KMS-11 (cell line): ENCODE data around the gene RHOBTB3.

Experiments
- H2AFZ ChIP-seq: fragments of 200-600 bp; sonication (generic); 2 replicates; pipeline ENCODE4 v1.6.1; 2016; ENCODE audit warnings: antibody characterized with exemption, mixed run types, low read depth
- H3K27ac ChIP-seq: fragments of 200-600 bp; sonication (generic); 2 replicates; pipeline ENCODE4 v1.6.1; 2016; ENCODE audit warnings: mild to moderate bottlenecking, mixed run types
- H3K27me3 ChIP-seq: fragments of 200-600 bp; sonication (generic); 2 replicates; pipeline ENCODE4 v1.6.1; 2017; ENCODE audit warnings: mild to moderate bottlenecking, low read depth, mixed run types, moderate library complexity; ENCODE audit not compliant: insufficient read depth
- H3K36me3 ChIP-seq: fragments of 200-600 bp; sonication (generic); 2 replicates; pipeline ENCODE4 v1.6.1; 2017; ENCODE audit warnings: mild to moderate bottlenecking, mixed run types; ENCODE audit not compliant: insufficient read depth
- H3K4me1 ChIP-seq: fragments of 200-600 bp; sonication (generic); 2 replicates; pipeline ENCODE4 v1.6.1; 2016; ENCODE audit warnings: mild to moderate bottlenecking, low read depth, mixed run types; ENCODE audit not compliant: poor library complexity, severe bottlenecking
- H3K4me2 ChIP-seq: fragments of 200-600 bp; sonication (generic); 2 replicates; pipeline ENCODE4 v1.7.0; 2016; ENCODE audit warnings: mild to moderate bottlenecking, mixed run types
- H3K4me3 ChIP-seq: fragments of 200-600 bp; sonication (generic); IDR thresholded peaks from 2 replicates; pipeline ENCODE4 v1.6.1; 2017; ENCODE audit warnings: low read depth, low read length, mixed read lengths; ENCODE audit not compliant: insufficient read depth
- H3K79me2 ChIP-seq: fragments of 200-600 bp; sonication (generic); 2 replicates; pipeline ENCODE4 v1.6.1; 2016; ENCODE audit warnings: low read depth, mixed run types; ENCODE audit not compliant: insufficient read depth
- H3K9ac ChIP-seq: fragments of 200-600 bp; sonication (generic); 2 replicates; pipeline ENCODE4 v1.6.1; 2016; ENCODE audit warnings: mild to moderate bottlenecking, mixed run types
- H4K20me1 ChIP-seq: fragments of 200-600 bp; sonication (generic); 2 replicates; pipeline ENCODE4 v1.6.1; 2016; ENCODE audit warnings: mild to moderate bottlenecking, mixed run types; ENCODE audit not compliant: insufficient read depth
- CTCF ChIP-seq: fragments of 200-600 bp; sonication (generic); conservative IDR thresholded peaks from 2 replicates; pipeline ENCODE4 v1.6.1; 2017; ENCODE audit warnings: low read depth, mild to moderate bottlenecking, antibody characterized with exemption, low read length, moderate library complexity, mixed read lengths

The RHOBTB3 gene

GRCh38 chr5:95798545-95798944, 67.4 kb downstream of the RHOBTB3 start:
- no peaks in the 10 kb centered on the region for H4K20me1 ChIP-seq
- no peak overlapping the region for H3K27ac ChIP-seq
- TF ChIP-seq CTCF = no peak
- H3K9ac ChIP-seq = no peak overlapping the region
- no peaks in the 10 kb centered on the region for H3K79me2 ChIP-seq
- no peak overlapping the region for H3K4me2 ChIP-seq
- no peak overlapping the region for H3K4me3 ChIP-seq
- no peaks in the 10 kb centered on the region for H3K4me1 ChIP-seq
- H3K27me3 ChIP-seq = no peaks in the 10 kb centered on the region
- no peak overlapping the region for H2AFZ ChIP-seq
- no peaks in the 10 kb centered on the region for H3K36me3 ChIP-seq

GRCh38 chr5:95799191-95799835, 68.2 kb downstream of the RHOBTB3 start:
- Histone ChIP-seq H2AFZ (no peak overlapping the region), H3K4me2 (no peak overlapping the region), H3K4me3 (no peak overlapping the region), H3K9ac (no peak overlapping the region), H4K20me1 (no peaks in the 10 kb centered on the region), H3K27ac (no peak overlapping the region), H3K27me3 (no peaks in the 10 kb centered on the region), H3K4me1 (no peaks in the 10 kb centered on the region), H3K36me3 (no peaks in the 10 kb centered on the region), H3K79me2 (no peaks in the 10 kb centered on the region)
- no peak for TF ChIP-seq CTCF

GRCh38 chr5:95800553-95800952, 69.4 kb downstream of the RHOBTB3 start:
- H3K4me2 ChIP-seq = no peak overlapping the region

GRCh38 chr5:95801532-95801931, 70.4 kb downstream of the RHOBTB3 start:
- Histone ChIP-seq H3K4me2 (no peak overlapping the region), H3K4me3 (no peak overlapping the region), H3K27ac (no peak overlapping the region), H3K9ac (no peak overlapping the region), H3K4me1 (no peaks in the 10 kb centered on the region), H3K36me3 (no peaks in the 10 kb centered on the region), H3K27me3 (no peaks in the 10 kb centered on the region), H2AFZ (no peak overlapping the region), H3K79me2 (no peaks in the 10 kb centered on the region), H4K20me1 (no peaks in the 10 kb centered on the region)
- TF ChIP-seq CTCF = no peak

More at GRCh38 chr5:95800553-95800952, 69.4 kb downstream of the RHOBTB3 start:
- no peak for TF ChIP-seq CTCF
- Histone ChIP-seq H3K79me2 (no peaks in the 10 kb centered on the region), H4K20me1 (no peaks in the 10 kb centered on the region), H3K36me3 (no peaks in the 10 kb centered on the region), H3K4me1 (no peaks in the 10 kb centered on the region), H3K9ac (no peak overlapping the region), H3K27me3 (no peaks in the 10 kb centered on the region), H3K27ac (no peak overlapping the region), H3K4me3 (no peak overlapping the region), H2AFZ (no peak overlapping the region)
